Panc1 (cell line): Measurements from ENCODE around the gene CA12. TPM values are rescaled to one million over a fixed set of nuclear protein-coding genes. Genes with fewer than 3 reads are reported as not detected.
A peak's percentile ranks its signal among the peaks of the same experiment; 100 is the strongest.

Experiments
- ATAC-seq: fragments of 200-7000 bp; cut with Tn5 transposase; 2 replicates; pipeline ENCODE4 v1.9.1; 2020; ENCODE audit warnings: mild to moderate bottlenecking, moderate library complexity
- BruUV-seq: library from RNA; stranded (reverse); fragments of 400-500 nt; replicated peaks from 2 replicates; lab custom pipeline; 2021; lab: Mats Ljungman, UMichigan
- CTCF ChIA-PET: fragments of 300-600 bp; sonication (Branson Sonifier 250); formaldehyde crosslinking; loops from one replicate; lab custom pipeline; 2022; ENCODE audit warnings: antibody characterized with exemption; lab: Charles Lee
- POLR2A ChIA-PET: fragments of 300-600 bp; sonication (Branson Sonifier 250); formaldehyde crosslinking; loops from one replicate; lab custom pipeline; 2022; ENCODE audit warnings: antibody characterized with exemption; lab: Charles Lee
- DNase-seq: peaks from one replicate; pipeline ENCODE4 v3.0.0-alpha.2; 2010; ENCODE audit warnings: low read depth, low spot score
- H3K27ac ChIP-seq: 2 replicates; pipeline ENCODE4 v1.5.1; 2011; ENCODE audit warnings: mild to moderate bottlenecking, low read length, inconsistent platforms
- H3K27me3 ChIP-seq: fragments of 200-500 bp; sonication (Bioruptor generic); 2 replicates; pipeline ENCODE4 v1.6.0; 2014; ENCODE audit warnings: low read length, inconsistent platforms; ENCODE audit not compliant: control insufficient read depth, insufficient read depth
- H3K36me3 ChIP-seq: fragments of 200-500 bp; sonication (Bioruptor generic); 2 replicates; pipeline ENCODE4 v1.5.1; 2014; ENCODE audit warnings: inconsistent platforms, mild to moderate bottlenecking, low read length, moderate library complexity; ENCODE audit not compliant: control insufficient read depth, insufficient read depth
- H3K4me1 ChIP-seq: 2 replicates; pipeline ENCODE4 v1.5.1; 2011; ENCODE audit warnings: inconsistent platforms, mild to moderate bottlenecking, low read length, moderate library complexity; ENCODE audit not compliant: control insufficient read depth, insufficient read depth
- H3K4me3 ChIP-seq, 2 experiments: 2 replicates each; pipeline ENCODE4 v1.5.1; 2011 to 2012; ENCODE audit warnings: low read depth in 2 of 2, low read length in 2 of 2, mild to moderate bottlenecking in 2 of 2, inconsistent platforms in 1 of 2, moderate library complexity in 1 of 2
- H3K9me3 ChIP-seq: fragments of 200-500 bp; sonication (Bioruptor generic); 2 replicates; pipeline ENCODE4 v1.5.1; 2014; ENCODE audit warnings: low read depth, mild to moderate bottlenecking, inconsistent platforms, low read length, moderate library complexity; ENCODE audit not compliant: control insufficient read depth, insufficient read depth
- POLR2AphosphoS5 ChIP-seq: IDR thresholded peaks from 2 replicates; pipeline ENCODE4 v1.6.1; 2012; ENCODE audit warnings: mild to moderate bottlenecking, low read depth, low read length, moderate library complexity
- SIN3A ChIP-seq: IDR thresholded peaks from 2 replicates; pipeline ENCODE4 v1.6.1; 2012; ENCODE audit warnings: low read depth, mild to moderate bottlenecking, low read length, moderate library complexity, borderline replicate concordance; ENCODE audit not compliant: insufficient read depth
- TCF7L2 ChIP-seq: IDR thresholded peaks from 2 replicates; pipeline ENCODE4 v1.6.1; 2011; ENCODE audit warnings: mild to moderate bottlenecking, low read depth, low read length, inconsistent platforms
- in situ Hi-C: cut with HindIII; loops from 2 replicates; pipeline ENCODE4 v1.10.0; 2016; ENCODE audit warnings: low sequenced_read_pairs, low pct_unique_long_range_greater_than_20kb
- intact Hi-C: fragments of 100-400 bp; cut with micrococcal nuclease; formaldehyde crosslinking; loops from one replicate; pipeline ENCODE4 v1.10.0; 2022; ENCODE audit not compliant: unreplicated experiment
- total RNA-seq: library from RNA; stranded (reverse); gene quantifications from one replicate; pipeline ENCODE4 v1.2.1, GENCODE V29; 2021; ENCODE audit not compliant: unreplicated experiment
- TF ChIP-seq, protein P1 (sequence below), 2 experiments: IDR thresholded peaks; 2 replicates each; pipeline ENCODE4 v1.6.1; 2011 to 2012; ENCODE audit warnings: low read depth in 2 of 2, control low read depth in 1 of 2, low read length in 1 of 2, mild to moderate bottlenecking in 1 of 2, moderate library complexity in 1 of 2; ENCODE audit not compliant: insufficient read depth in 1 of 2
- TF ChIP-seq, protein P2 (sequence below): fragments of 450-650 bp; IDR thresholded peaks from 2 replicates; pipeline ENCODE4 v1.5.1; 2017; ENCODE audit warnings: mild to moderate bottlenecking

Gene CA12
- total RNA-seq, 1 experiment from 2014 or later = 0.74 TPM

DNA sequence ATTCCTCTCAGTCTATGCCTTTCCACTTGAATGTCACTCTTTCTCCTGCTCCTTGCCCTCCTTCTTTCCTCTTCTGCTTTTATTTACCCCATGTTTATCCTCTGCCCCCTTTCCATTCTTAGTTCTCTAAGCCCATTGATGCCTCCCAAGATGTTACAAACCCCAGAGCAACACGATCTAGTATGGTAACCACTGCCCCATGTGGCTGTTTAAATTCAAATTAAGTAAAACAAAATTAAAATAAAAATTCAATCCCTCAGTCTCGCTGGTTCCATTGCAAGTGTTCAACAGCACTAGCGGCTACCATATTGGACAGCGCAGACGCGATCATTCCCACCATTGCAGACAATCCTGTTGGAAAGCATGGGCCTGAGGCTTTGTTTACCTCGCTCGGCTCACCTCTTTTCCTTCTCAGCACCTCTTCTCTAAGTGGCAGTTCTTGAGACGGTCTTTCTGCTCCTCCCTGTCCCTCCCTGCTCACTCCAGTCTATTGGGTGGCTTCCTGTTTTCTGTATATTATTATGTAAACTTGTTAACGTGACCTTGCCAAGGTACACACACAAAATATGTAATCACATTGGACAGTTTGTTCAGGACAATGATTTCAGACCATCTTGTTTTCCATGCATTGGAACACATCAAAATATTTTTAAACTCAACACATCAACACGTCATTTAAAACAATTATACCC, 21.8 kb upstream of the CA12 start:
- peak; percentile 64 for ATAC-seq

DNA sequence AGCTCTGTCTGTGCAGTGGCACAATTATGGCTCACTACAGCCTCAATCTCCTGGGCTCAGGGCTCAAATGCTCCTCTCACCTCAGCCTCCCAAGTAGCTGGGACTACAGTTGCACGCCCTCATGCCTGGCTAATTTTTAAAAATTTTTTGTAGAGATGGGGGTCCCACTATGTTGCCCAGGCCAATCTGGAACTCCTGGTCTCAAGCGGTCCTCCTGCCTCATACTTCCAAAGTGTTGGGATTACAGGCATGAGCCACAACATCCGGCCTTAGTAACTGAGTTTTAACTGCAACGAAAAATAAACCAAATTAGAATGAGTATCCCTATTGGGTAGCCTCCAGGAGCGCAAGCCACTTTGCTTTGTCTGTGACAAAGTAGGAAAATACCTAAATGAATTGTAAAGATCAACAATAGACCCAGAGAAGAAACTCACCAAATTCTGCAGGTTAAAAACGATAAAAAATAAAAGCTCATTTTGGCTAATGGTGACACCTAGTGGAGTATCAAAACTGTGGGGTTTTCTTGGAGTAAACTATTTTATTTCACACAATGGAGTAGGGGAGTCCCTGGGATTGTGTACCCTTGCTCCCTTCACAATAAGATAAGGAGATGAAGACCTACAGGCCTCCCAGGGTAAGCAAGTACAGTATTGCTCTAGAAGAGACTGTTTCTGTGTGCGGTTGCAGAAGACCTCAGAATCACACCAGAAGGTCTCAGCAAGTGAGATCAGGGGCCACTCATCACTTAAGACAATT, 21.0 kb upstream of the CA12 start:
- Histone ChIP-seq H3K4me1 (no peaks in the 10 kb centered on the region), H3K36me3 (no peaks in the 10 kb centered on the region), H3K27ac (no peak overlapping the region), H3K4me3 (no peak overlapping the region), H3K9me3 (no peaks in the 10 kb centered on the region), H3K27me3 (no peaks in the 10 kb centered on the region)
- intact Hi-C loops (loop anchor here (1.0 to 10.0 kb wide), 2 partner anchors 114 to 218 kb away; partner anchors contain the start of gene RAB8B), in situ Hi-C loops (loop anchor here (5.0 kb wide), 1 partner anchor 95 kb away; no protein-coding TSS in a partner anchor)
- no TSS peak for BruUV-seq
- TF ChIP-seq, protein P1, sequence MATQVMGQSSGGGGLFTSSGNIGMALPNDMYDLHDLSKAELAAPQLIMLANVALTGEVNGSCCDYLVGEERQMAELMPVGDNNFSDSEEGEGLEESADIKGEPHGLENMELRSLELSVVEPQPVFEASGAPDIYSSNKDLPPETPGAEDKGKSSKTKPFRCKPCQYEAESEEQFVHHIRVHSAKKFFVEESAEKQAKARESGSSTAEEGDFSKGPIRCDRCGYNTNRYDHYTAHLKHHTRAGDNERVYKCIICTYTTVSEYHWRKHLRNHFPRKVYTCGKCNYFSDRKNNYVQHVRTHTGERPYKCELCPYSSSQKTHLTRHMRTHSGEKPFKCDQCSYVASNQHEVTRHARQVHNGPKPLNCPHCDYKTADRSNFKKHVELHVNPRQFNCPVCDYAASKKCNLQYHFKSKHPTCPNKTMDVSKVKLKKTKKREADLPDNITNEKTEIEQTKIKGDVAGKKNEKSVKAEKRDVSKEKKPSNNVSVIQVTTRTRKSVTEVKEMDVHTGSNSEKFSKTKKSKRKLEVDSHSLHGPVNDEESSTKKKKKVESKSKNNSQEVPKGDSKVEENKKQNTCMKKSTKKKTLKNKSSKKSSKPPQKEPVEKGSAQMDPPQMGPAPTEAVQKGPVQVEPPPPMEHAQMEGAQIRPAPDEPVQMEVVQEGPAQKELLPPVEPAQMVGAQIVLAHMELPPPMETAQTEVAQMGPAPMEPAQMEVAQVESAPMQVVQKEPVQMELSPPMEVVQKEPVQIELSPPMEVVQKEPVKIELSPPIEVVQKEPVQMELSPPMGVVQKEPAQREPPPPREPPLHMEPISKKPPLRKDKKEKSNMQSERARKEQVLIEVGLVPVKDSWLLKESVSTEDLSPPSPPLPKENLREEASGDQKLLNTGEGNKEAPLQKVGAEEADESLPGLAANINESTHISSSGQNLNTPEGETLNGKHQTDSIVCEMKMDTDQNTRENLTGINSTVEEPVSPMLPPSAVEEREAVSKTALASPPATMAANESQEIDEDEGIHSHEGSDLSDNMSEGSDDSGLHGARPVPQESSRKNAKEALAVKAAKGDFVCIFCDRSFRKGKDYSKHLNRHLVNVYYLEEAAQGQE (IDR thresholded peaks at IDR 0.05; ENCODE audit: insufficient read depth in 1 of 2, low read depth in 2 of 2, low read length in 1 of 2) = no peak
- TF ChIP-seq POLR2AphosphoS5 = no peak
- TF ChIP-seq, protein P2, sequence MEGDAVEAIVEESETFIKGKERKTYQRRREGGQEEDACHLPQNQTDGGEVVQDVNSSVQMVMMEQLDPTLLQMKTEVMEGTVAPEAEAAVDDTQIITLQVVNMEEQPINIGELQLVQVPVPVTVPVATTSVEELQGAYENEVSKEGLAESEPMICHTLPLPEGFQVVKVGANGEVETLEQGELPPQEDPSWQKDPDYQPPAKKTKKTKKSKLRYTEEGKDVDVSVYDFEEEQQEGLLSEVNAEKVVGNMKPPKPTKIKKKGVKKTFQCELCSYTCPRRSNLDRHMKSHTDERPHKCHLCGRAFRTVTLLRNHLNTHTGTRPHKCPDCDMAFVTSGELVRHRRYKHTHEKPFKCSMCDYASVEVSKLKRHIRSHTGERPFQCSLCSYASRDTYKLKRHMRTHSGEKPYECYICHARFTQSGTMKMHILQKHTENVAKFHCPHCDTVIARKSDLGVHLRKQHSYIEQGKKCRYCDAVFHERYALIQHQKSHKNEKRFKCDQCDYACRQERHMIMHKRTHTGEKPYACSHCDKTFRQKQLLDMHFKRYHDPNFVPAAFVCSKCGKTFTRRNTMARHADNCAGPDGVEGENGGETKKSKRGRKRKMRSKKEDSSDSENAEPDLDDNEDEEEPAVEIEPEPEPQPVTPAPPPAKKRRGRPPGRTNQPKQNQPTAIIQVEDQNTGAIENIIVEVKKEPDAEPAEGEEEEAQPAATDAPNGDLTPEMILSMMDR = peak; percentile 74
- TF ChIP-seq TCF7L2 = no peak
- TF ChIP-seq SIN3A = no peak
- ChIA-PET CTCF (interaction anchor here (0.5 to 2.8 kb wide), 12 partner anchors 10 to 664 kb away, joined by 3 to 11 read pairs (median 4); partner anchors contain the start of gene CA12), POLR2A (no interaction called here)
- DNase-seq (peak; percentile 25), ATAC-seq (peak; percentile 83)

More for the DNA sequence above, 21.8 kb upstream of the CA12 start:
- ChIA-PET CTCF (interaction anchor here (0.6 to 2.8 kb wide), 7 partner anchors 11 to 656 kb away, joined by 3 to 11 read pairs (median 4); no protein-coding TSS in a partner anchor), POLR2A (no interaction called here)
- Histone ChIP-seq H3K4me3 (no peak overlapping the region), H3K27ac (no peak overlapping the region), H3K27me3 (no peaks in the 10 kb centered on the region), H3K9me3 (no peaks in the 10 kb centered on the region), H3K36me3 (no peaks in the 10 kb centered on the region), H3K4me1 (no peaks in the 10 kb centered on the region)
- BruUV-seq = no TSS peak
- intact Hi-C loops (loop anchor here (1.0 to 10.0 kb wide), 2 partner anchors 115 to 219 kb away; partner anchors contain the start of gene RAB8B), in situ Hi-C loops (loop anchor here (5.0 kb wide), 1 partner anchor 96 kb away; no protein-coding TSS in a partner anchor)
- no peak for DNase-seq
- TF ChIP-seq TCF7L2 (no peak), POLR2AphosphoS5 (no peak), SIN3A (no peak)
- TF ChIP-seq, protein P2 = no peak; the same call in 1 of the 2 replicates
- TF ChIP-seq, protein P1 (IDR thresholded peaks at IDR 0.05; ENCODE audit: insufficient read depth in 1 of 2, low read depth in 2 of 2, low read length in 1 of 2) = no peak
